ENCODE results near the gene CNTN4. TPM values are rescaled to one million over a fixed set of nuclear protein-coding genes. Genes with fewer than 3 reads are reported as not detected.

The CNTN4 gene
- total and polyA plus RNA-seq, 2 donors (not counting 3 experiments of a cell fraction or from before 2014, with no cell fraction given), result not detected

DNA sequence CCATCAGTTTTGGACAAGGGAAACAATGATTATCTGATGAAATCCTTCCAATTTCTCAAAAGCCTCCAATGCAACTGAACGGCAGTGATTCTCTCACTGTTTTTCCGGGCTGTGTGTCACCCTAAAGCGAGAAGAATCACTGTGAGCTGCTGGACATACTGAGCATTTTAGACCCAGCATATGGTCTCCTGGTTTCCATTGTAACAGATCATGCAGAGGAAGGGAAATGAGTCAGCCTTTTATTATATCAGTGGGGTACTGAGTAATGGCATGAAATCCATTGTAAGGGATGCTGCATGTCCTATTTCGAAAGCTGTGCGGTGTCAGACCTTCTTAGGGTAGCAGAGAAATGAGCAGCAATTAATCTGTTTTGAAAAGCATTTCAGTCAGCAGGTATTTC lies 724.4 kb downstream of the CNTN4 start:
- ChIA-PET POLR2A (no interaction called here), CTCF (no interaction called here)
- Histone ChIP-seq H3K4me1 (ENCODE audit: control insufficient read depth, extremely low read depth, insufficient read depth, low read length) (no peaks in the 10 kb centered on the region), H3K9ac (replicated peaks; ENCODE audit: extremely low read depth, insufficient read depth, low read length) (no peak overlapping the region), H3K4me3 (replicated peaks in 1 of 3; ENCODE audit: insufficient read depth in 1 of 3, low read depth in 1 of 3, low read length in 3 of 3) (no peak overlapping the region), H3K27me3 (ENCODE audit: control insufficient read depth in 2 of 2, insufficient read depth in 2 of 2, low read length in 2 of 2) (no peaks in the 10 kb centered on the region), H4K20me1 (replicated peaks; ENCODE audit: control insufficient read depth, extremely low read depth, insufficient read depth, low read length) (no peaks in the 10 kb centered on the region), H3K36me3 (ENCODE audit: control insufficient read depth in 2 of 2, extremely low read depth in 1 of 2, insufficient read depth in 2 of 2, low read length in 2 of 2) (no peaks in the 10 kb centered on the region), H3K27ac (ENCODE audit: insufficient read depth, low read depth, low read length) (no peak overlapping the region), H3K79me2 (ENCODE audit: control insufficient read depth, insufficient read depth, low read length) (no peaks in the 10 kb centered on the region), H3K9me3 (replicated peaks; ENCODE audit: control insufficient read depth, insufficient read depth, low read length) (peaks cover 2% of the 10 kb centered on the region), H3K9me1 (replicated peaks; ENCODE audit: control insufficient read depth, extremely low read depth, insufficient read depth, low read length) (no peaks in the 10 kb centered on the region), H3K4me2 (ENCODE audit: insufficient read depth, low read length) (no peak overlapping the region), H2AFZ (ENCODE audit: low read depth, low read length) (no peak overlapping the region)
- dilution Hi-C loops (cut with MboI; ENCODE audit: extremely low pct_ligation_motif_present, low sequenced_read_pairs), result no loop called here
- no peak for FAIRE-seq
- DNase-seq (ENCODE audit: low read depth, low spot score), result no peak
- TF ChIP-seq POLR2A (IDR thresholded peaks at IDR 0.05; ENCODE audit: low read depth, low read length) (no peak), GATA2 (IDR thresholded peaks at IDR 0.05; ENCODE audit: insufficient read depth, insufficient read length, low read depth, low read length) (no peak), JUN (IDR thresholded peaks at IDR 0.05; ENCODE audit: borderline replicate concordance, insufficient read depth, insufficient read length, low read depth) (no peak), FOS (IDR thresholded peaks at IDR 0.05; ENCODE audit: borderline replicate concordance, insufficient read depth, low read length) (no peak), POLR2AphosphoS5 (IDR thresholded peaks at IDR 0.05; ENCODE audit: insufficient read depth, low read depth, low read length) (no peak), EZH2 (IDR thresholded peaks at IDR 0.05; ENCODE audit: borderline replicate concordance, low read depth, low read length, severe bottlenecking) (no peak), MYC (IDR thresholded peaks at IDR 0.05; ENCODE audit: low read depth, low read length) (no peak)
- TF ChIP-seq, protein P1, sequence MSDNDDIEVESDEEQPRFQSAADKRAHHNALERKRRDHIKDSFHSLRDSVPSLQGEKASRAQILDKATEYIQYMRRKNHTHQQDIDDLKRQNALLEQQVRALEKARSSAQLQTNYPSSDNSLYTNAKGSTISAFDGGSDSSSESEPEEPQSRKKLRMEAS (IDR thresholded peaks at IDR 0.05; ENCODE audit: insufficient read depth, insufficient read length), result no peak
- TF ChIP-seq, protein P2, sequence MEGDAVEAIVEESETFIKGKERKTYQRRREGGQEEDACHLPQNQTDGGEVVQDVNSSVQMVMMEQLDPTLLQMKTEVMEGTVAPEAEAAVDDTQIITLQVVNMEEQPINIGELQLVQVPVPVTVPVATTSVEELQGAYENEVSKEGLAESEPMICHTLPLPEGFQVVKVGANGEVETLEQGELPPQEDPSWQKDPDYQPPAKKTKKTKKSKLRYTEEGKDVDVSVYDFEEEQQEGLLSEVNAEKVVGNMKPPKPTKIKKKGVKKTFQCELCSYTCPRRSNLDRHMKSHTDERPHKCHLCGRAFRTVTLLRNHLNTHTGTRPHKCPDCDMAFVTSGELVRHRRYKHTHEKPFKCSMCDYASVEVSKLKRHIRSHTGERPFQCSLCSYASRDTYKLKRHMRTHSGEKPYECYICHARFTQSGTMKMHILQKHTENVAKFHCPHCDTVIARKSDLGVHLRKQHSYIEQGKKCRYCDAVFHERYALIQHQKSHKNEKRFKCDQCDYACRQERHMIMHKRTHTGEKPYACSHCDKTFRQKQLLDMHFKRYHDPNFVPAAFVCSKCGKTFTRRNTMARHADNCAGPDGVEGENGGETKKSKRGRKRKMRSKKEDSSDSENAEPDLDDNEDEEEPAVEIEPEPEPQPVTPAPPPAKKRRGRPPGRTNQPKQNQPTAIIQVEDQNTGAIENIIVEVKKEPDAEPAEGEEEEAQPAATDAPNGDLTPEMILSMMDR (IDR thresholded peaks at IDR 0.05; ENCODE audit: extremely low read depth in 1 of 2, insufficient read depth in 1 of 2, low read depth in 1 of 2, low read length in 2 of 2), result no peak
- BruUV-seq (replicated peaks), result no TSS peak
- intact Hi-C loops (cut with micrococcal nuclease), result no loop called here

Measured in endothelial cell of umbilical vein (primary cell).